Activated CD8-positive, alpha-beta T cell treated with anti-CD3 and anti-CD28 coated beads for 36 hours (primary cell): ENCODE results near the gene ELMOD1. TPM values are rescaled to one million over a fixed set of nuclear protein-coding genes. Genes with fewer than 3 reads are reported as not detected.

Source experiments
- ATAC-seq: fragments of 200-7000 bp; cut with Tn5 transposase; one replicate; pipeline ENCODE4 v1.10.0; 2021; ENCODE audit warnings: mild to moderate bottlenecking, moderate library complexity
- CTCF ChIA-PET: fragments of 350-600 bp; sonication (Branson Sonifier 250); formaldehyde crosslinking; loops from one replicate; lab custom pipeline; 2021; ENCODE audit warnings: antibody characterized with exemption; lab: Charles Lee
- POLR2A ChIA-PET: fragments of 350-600 bp; sonication (Branson Sonifier 250); formaldehyde crosslinking; loops from one replicate; lab custom pipeline; 2021; ENCODE audit warnings: antibody characterized with exemption; lab: Charles Lee
- DNase-seq: peaks from one replicate; pipeline ENCODE4 v3.0.0-alpha.2; 2020
- H3K27ac Mint-ChIP-seq: one replicate; pipeline ENCODE4 v1.8.0; 2021; ENCODE audit warnings: mild to moderate bottlenecking, mixed read lengths
- H3K27me3 Mint-ChIP-seq: one replicate; pipeline ENCODE4 v1.8.0; 2021; ENCODE audit warnings: mixed read lengths
- H3K36me3 Mint-ChIP-seq: one replicate; pipeline ENCODE4 v1.8.0; 2021; ENCODE audit warnings: low read depth, mixed read lengths
- H3K4me1 Mint-ChIP-seq: one replicate; pipeline ENCODE4 v1.8.0; 2021; ENCODE audit warnings: low read depth, mixed read lengths
- H3K4me3 Mint-ChIP-seq: one replicate; pipeline ENCODE4 v1.8.0; 2021; ENCODE audit warnings: mild to moderate bottlenecking, moderate library complexity, mixed read lengths
- H3K9me3 Mint-ChIP-seq: one replicate; pipeline ENCODE4 v1.8.0; 2021; ENCODE audit warnings: mixed read lengths
- CTCF ChIP-seq: fragments of 200-600 bp; IDR thresholded peaks from one replicate; pipeline ENCODE4 v1.8.0; 2022; ENCODE audit warnings: antibody characterized with exemption, mild to moderate bottlenecking
- intact Hi-C: fragments of 100-400 bp; cut with micrococcal nuclease; formaldehyde crosslinking; loops from one replicate; pipeline ENCODE4 v1.10.0; 2022
- total RNA-seq, 2 experiments: library from RNA; stranded (reverse); gene quantifications; one replicate each; pipeline ENCODE4 v1.2.3, GENCODE V29; 2021

ELMOD1 gene
- total RNA-seq, 2 experiments from 2014 or later = not detected

- TF ChIP-seq CTCF = no peak
- Mint-ChIP-seq H3K4me3 (no peak overlapping the region), H3K27me3 (peaks cover 20% of the 10 kb centered on the region), H3K36me3 (no peaks in the 10 kb centered on the region), H3K9me3 (no peaks in the 10 kb centered on the region), H3K4me1 (no peaks in the 10 kb centered on the region), H3K27ac (no peak overlapping the region)
- DNase-seq (no peak), ATAC-seq (no peak)
- intact Hi-C loops = no loop called here
- CTCF ChIA-PET = interaction anchor here (1.4 kb wide), 1 partner anchor 34 kb away, joined by 3 read pairs; no protein-coding TSS in a partner anchor
- POLR2A ChIA-PET = interaction anchor here (1.0 kb wide), 1 partner anchor 121 kb away, joined by 3 read pairs; no protein-coding TSS in a partner anchor
These were observed 116.3 kb downstream of the ELMOD1 start for GRCh38 chr11:107707215-107707671.

- TF ChIP-seq CTCF = no peak
- Mint-ChIP-seq H3K36me3 (no peaks in the 10 kb centered on the region), H3K9me3 (no peaks in the 10 kb centered on the region), H3K27ac (no peak overlapping the region), H3K4me3 (no peak overlapping the region), H3K27me3 (peaks cover 22% of the 10 kb centered on the region), H3K4me1 (no peaks in the 10 kb centered on the region)
- ATAC-seq (no peak), DNase-seq (no peak)
- intact Hi-C loops = no loop called here
- POLR2A ChIA-PET = interaction anchor here (1.0 kb wide), 1 partner anchor 121 kb away, joined by 3 read pairs; no protein-coding TSS in a partner anchor
- CTCF ChIA-PET = no interaction called here
These were observed 116.9 kb downstream of the ELMOD1 start for GRCh38 chr11:107707807-107708206.

- H3K27ac Mint-ChIP-seq = no peak overlapping the region
- ChIA-PET CTCF (no interaction called here), POLR2A (no interaction called here)
- no peak for TF ChIP-seq CTCF
- H3K4me1 Mint-ChIP-seq = no peaks in the 10 kb centered on the region
- peaks cover 20% of the 10 kb centered on the region for H3K27me3 Mint-ChIP-seq
- H3K36me3 Mint-ChIP-seq = no peaks in the 10 kb centered on the region
- no peak for DNase-seq
- intact Hi-C loops = no loop called here
- no peak for ATAC-seq
- H3K4me3 Mint-ChIP-seq = no peak overlapping the region
- no peaks in the 10 kb centered on the region for H3K9me3 Mint-ChIP-seq
These were observed 117.8 kb downstream of the ELMOD1 start for GRCh38 chr11:107708792-107709191.

GRCh38 chr11:107710301-107710700 is 119.4 kb downstream of the ELMOD1 start:
- H3K27ac Mint-ChIP-seq = no peak overlapping the region

More at GRCh38 chr11:107710301-107710700, 119.4 kb downstream of the ELMOD1 start:
- POLR2A ChIA-PET = no interaction called here
- intact Hi-C loops = no loop called here
- H3K9me3 Mint-ChIP-seq = no peaks in the 10 kb centered on the region
- no peak for TF ChIP-seq CTCF
- H3K4me1 Mint-ChIP-seq = no peaks in the 10 kb centered on the region
- ATAC-seq = no peak
- no peaks in the 10 kb centered on the region for H3K36me3 Mint-ChIP-seq
- no peak for DNase-seq
- H3K4me3 Mint-ChIP-seq = no peak overlapping the region
- CTCF ChIA-PET = interaction anchor here (0.7 to 1.0 kb wide), 2 partner anchors 18 to 27 kb away, joined by 3 read pairs; no protein-coding TSS in a partner anchor
- H3K27me3 Mint-ChIP-seq = peaks cover 30% of the 10 kb centered on the region
